Transverse colon (tissue), 4 donors: ENCODE data around the gene MARCHF9. TPM values are rescaled to one million over a fixed set of nuclear protein-coding genes. Genes with fewer than 3 reads are reported as not detected.

Experiments used
- DNase-seq: peaks from one replicate; pipeline ENCODE4 v3.0.0-alpha.2; 2019
- H3K27ac ChIP-seq, 4 donors: fragments of 200-600 bp; sonication (generic); 2 replicates each; pipeline ENCODE4 v1.5.1; 2016 to 2018; ENCODE audit warnings: inconsistent platforms in 4 of 4
- H3K27me3 ChIP-seq: fragments of 200-600 bp; sonication (generic); 2 replicates; pipeline ENCODE4 v1.5.1; 2017; ENCODE audit warnings: inconsistent platforms
- H3K36me3 ChIP-seq, 4 donors: fragments of 200-600 bp; sonication (generic); 2 replicates each; pipeline ENCODE4 v1.5.1; 2017 to 2019; ENCODE audit warnings: inconsistent platforms in 4 of 4
- H3K4me1 ChIP-seq, 4 donors: fragments of 200-600 bp; sonication (generic); 2 replicates each; pipeline ENCODE4 v1.5.1; 2017 to 2020; ENCODE audit warnings: inconsistent platforms in 4 of 4
- H3K4me3 ChIP-seq, 4 donors: fragments of 200-600 bp; sonication (generic); 1 replicate in 1 of 4; 2 replicates in 3 of 4; pipeline versions ENCODE4 v1.5.1 to v1.6.1; 2017 to 2019; ENCODE audit warnings: inconsistent platforms in 4 of 4
- H3K9me3 ChIP-seq, 2 donors: fragments of 200-600 bp; sonication (generic); 2 replicates each; pipeline ENCODE4 v1.5.1; 2017 to 2019; ENCODE audit warnings: inconsistent platforms in 2 of 2
- CTCF ChIP-seq, 5 experiments: fragments of 200-600 bp in 3 of 5; fragments of 450-650 bp in 2 of 5; sonication (generic) in 3 of 5; IDR thresholded peaks; 1 replicate in 2 of 5; 2 replicates in 3 of 5; pipeline ENCODE4 v1.5.1; 2016 to 2017; ENCODE audit warnings: antibody characterized with exemption in 5 of 5, inconsistent platforms in 3 of 5, mild to moderate bottlenecking in 2 of 5, moderate library complexity in 1 of 5
- EP300 ChIP-seq: sonication (generic); formaldehyde crosslinking; IDR thresholded peaks from one replicate; pipeline ENCODE4 v1.6.1; 2017; ENCODE audit warnings: antibody characterized with exemption, low read depth
- POLR2A ChIP-seq: fragments of 450-650 bp; IDR thresholded peaks from one replicate; pipeline ENCODE4 v1.6.1; 2016; ENCODE audit warnings: antibody characterized with exemption, mild to moderate bottlenecking, moderate library complexity
- POLR2AphosphoS5 ChIP-seq, 3 donors: sonication (generic); formaldehyde crosslinking; IDR thresholded peaks; one replicate each; pipeline ENCODE4 v1.6.1; 2016; ENCODE audit warnings: antibody characterized with exemption in 3 of 3
- WGBS, 2 donors: methylation state at CpG; one replicate each; pipeline ENCODE4 v1.1.5; 2018; ENCODE audit warnings: low coverage in 1 of 2; 5-methylcytosine and 5-hydroxymethylcytosine counted together
- in situ Hi-C, 4 donors: fragments of 200-750 bp; cut with MboI; loops; one replicate each; pipeline versions ENCODE4 v1.15.0 to v1.15.1; 2017; ENCODE audit warnings: low sequenced_read_pairs in 3 of 4, low pct_ligation_motif_present in 1 of 4, low pct_unique_long_range_greater_than_20kb in 1 of 4
- intact Hi-C: fragments of 100-400 bp; cut with DNase I; formaldehyde crosslinking; loops from one replicate; pipeline ENCODE4 v1.15.1; 2023; ENCODE audit warnings: low total_unique reads
- total RNA-seq, 4 donors: library from RNA; depleted of rRNA; stranded (reverse); fragments of >200 nt; gene quantifications; one replicate each; pipeline ENCODE4 v1.1.0, GENCODE V29; 2016

MARCHF9 gene
- total RNA-seq, 4 donors from 2014 or later = 1.5 to 24.1 (median 9.5) TPM

GRCh38 chr12:57751788-57752667 is 2.9 kb upstream of the MARCHF9 start, which contains the start of gene CDK4:
Gene CDK4 (minus strand): TSS chr12:57752310. CDS start chr12:57751717, 593 bp downstream.
- H3K27ac ChIP-seq = peak within 1 kb of the TSS; percentile 77 to 90 (median 87)
- H3K27me3 ChIP-seq = no peaks in the 10 kb centered on the region
- no peaks in the 10 kb centered on the region for H3K9me3 ChIP-seq
- DNase-seq = peak; percentile 99
- H3K4me1 ChIP-seq = peaks cover 12 to 46% (median 39%) of the 10 kb centered on the region in 4 donors
- peak within 1 kb of the TSS; percentile 47 to 76 (median 58) for H3K4me3 ChIP-seq
- intact Hi-C loops = no loop called here
- WGBS, 2 donors = 0 to 1% methylated on average over 13 to 42 of the region's 58 CpGs
- TF ChIP-seq EP300 (no peak), POLR2A (peak; percentile 76), POLR2AphosphoS5 (IDR thresholded peaks at IDR 0.05) (peak; percentile 76 to 79 (median 76)), CTCF (IDR thresholded peaks at IDR 0.05) (peak in 1 of 5 experiments; percentile 9)
- in situ Hi-C loops = no loop called here
- peaks cover 0 to 21% (median 6%) of the 10 kb centered on the region in 4 donors for H3K36me3 ChIP-seq

GRCh38 chr12:57752668-57753000 is 2.3 kb upstream of the MARCHF9 start:
- Histone ChIP-seq H3K4me3 (peak overlapping the region in 2 of 4 donors; percentile 57 to 58), H3K36me3 (peaks cover 0 to 15% (median 4%) of the 10 kb centered on the region in 4 donors), H3K27ac (peak overlapping the region; percentile 61 to 86 (median 80)), H3K4me1 (peaks cover 12 to 46% (median 39%) of the 10 kb centered on the region in 4 donors), H3K27me3 (no peaks in the 10 kb centered on the region), H3K9me3 (no peaks in the 10 kb centered on the region)
- TF ChIP-seq EP300 = no peak
- TF ChIP-seq CTCF (IDR thresholded peaks at IDR 0.05) = no peak
- TF ChIP-seq POLR2A = no peak
- TF ChIP-seq POLR2AphosphoS5 (IDR thresholded peaks at IDR 0.05) = no peak
- no peak for DNase-seq
- WGBS, 2 donors = 0% methylated on average over 5 of the region's 5 CpGs; no CpG with 5 or more reads in 1 of the 2 donors
- in situ Hi-C loops (no loop called here), intact Hi-C loops (no loop called here)

- no peak overlapping the region for H3K4me3 ChIP-seq
- TF ChIP-seq CTCF (IDR thresholded peaks at IDR 0.05) = no peak
- no peak for TF ChIP-seq POLR2AphosphoS5 (IDR thresholded peaks at IDR 0.05)
- no peak for TF ChIP-seq POLR2A
- TF ChIP-seq EP300 = no peak
- intact Hi-C loops (no loop called here), in situ Hi-C loops (no loop called here)
- H3K4me1 ChIP-seq = peaks cover 12 to 46% (median 39%) of the 10 kb centered on the region in 4 donors
- H3K27me3 ChIP-seq = no peaks in the 10 kb centered on the region
- peaks cover 0 to 5% (median 2%) of the 10 kb centered on the region in 4 donors for H3K36me3 ChIP-seq
- no peak for DNase-seq
- no peaks in the 10 kb centered on the region for H3K9me3 ChIP-seq
- peak overlapping the region; percentile 83 to 89 (median 85) for H3K27ac ChIP-seq
- 14 to 38% methylated on average over 1 of the region's 1 CpG for WGBS, 2 donors
Measured at GRCh38 chr12:57753756-57754337, 1.1 kb upstream of the MARCHF9 start.

- peak overlapping the region; percentile 68 to 94 (median 80) for H3K4me3 ChIP-seq
- intact Hi-C loops = no loop called here
- in situ Hi-C loops = no loop called here
- no peak for DNase-seq
- TF ChIP-seq EP300 = no peak
- no peak for TF ChIP-seq POLR2AphosphoS5 (IDR thresholded peaks at IDR 0.05)
- no peak for TF ChIP-seq POLR2A
- no peak for TF ChIP-seq CTCF (IDR thresholded peaks at IDR 0.05)
- peaks cover 12 to 46% (median 39%) of the 10 kb centered on the region in 4 donors for H3K4me1 ChIP-seq
- WGBS, 2 donors = 0% methylated on average over 12 of the region's 34 CpGs; no CpG with 5 or more reads in 1 of the 2 donors
- peaks cover 0 to 5% (median 0%) of the 10 kb centered on the region in 4 donors for H3K36me3 ChIP-seq
- no peaks in the 10 kb centered on the region for H3K27me3 ChIP-seq
- peak overlapping the region; percentile 83 to 89 (median 85) for H3K27ac ChIP-seq
- H3K9me3 ChIP-seq = no peaks in the 10 kb centered on the region
Measured at GRCh38 chr12:57755194-57755453, 221 bp downstream of the MARCHF9 start.
